Measurements from ENCODE around the gene ERP44. TPM values are rescaled to one million over a fixed set of nuclear protein-coding genes. Genes with fewer than 3 reads are reported as not detected.

ERP44 gene
- total and polyA plus RNA-seq, 3 donors from 2014 or later, result 14.6 to 18.3 (median 17.8) TPM

GRCh38 chr9:99931155-99931840, 167.5 kb downstream of the ERP44 start:
- TF ChIP-seq POLR2A (IDR thresholded peaks at IDR 0.05) (no peak), CTCF (IDR thresholded peaks at IDR 0.05) (no peak)
- H3K27me3 ChIP-seq, result no peaks in the 10 kb centered on the region
- no peak overlapping the region for H3K27ac ChIP-seq
- no peak overlapping the region for H3K4me3 ChIP-seq
- 92 to 98% methylated on average over 6 of the region's 6 CpGs for WGBS, 2 donors
- intact Hi-C loops (cut with DNase I; ENCODE audit: low total_unique reads), result no loop called here
- H3K4me1 ChIP-seq, result no peaks in the 10 kb centered on the region
- H3K36me3 ChIP-seq (ENCODE audit: low read depth, missing control alignments), result no peaks in the 10 kb centered on the region
- DNase-seq, result no peak
- no peaks in the 10 kb centered on the region for H3K9me3 ChIP-seq

GRCh38 chr9:99929652-99930051, 169.1 kb downstream of the ERP44 start:
- Histone ChIP-seq H3K36me3 (ENCODE audit: low read depth, missing control alignments) (no peaks in the 10 kb centered on the region), H3K27me3 (no peaks in the 10 kb centered on the region), H3K4me1 (no peaks in the 10 kb centered on the region), H3K27ac (no peak overlapping the region), H3K9me3 (no peaks in the 10 kb centered on the region), H3K4me3 (no peak overlapping the region)
- WGBS, 2 donors, result 85 to 94% methylated on average over 2 of the region's 2 CpGs
- DNase-seq, result no peak
- intact Hi-C loops (cut with DNase I; ENCODE audit: low total_unique reads), result no loop called here
- no peak for TF ChIP-seq CTCF (IDR thresholded peaks at IDR 0.05)
- no peak for TF ChIP-seq POLR2A (IDR thresholded peaks at IDR 0.05)

Small RNA genes within 50 kb of the gene (small RNA-seq; reads per million reads assigned to genes)
- gene RN7SL75P, result 0 reads per million in 2 donors

Other genes with a start within 250 kb of the ERP44 start
- 10 to 100 TPM; 38.8 to 60.6 TPM for gene STX17, start 192.3 kb downstream of the ERP44 start, total RNA-seq
- 24.2 TPM for gene STX17, start 192.3 kb downstream of the ERP44 start, polyA plus RNA-seq (ENCODE audit: insufficient read depth, low read depth, low replicate concordance)
- 10 to 100 TPM; 31.7 to 37.1 TPM for gene INVS, start 243 bp upstream of the ERP44 start, total RNA-seq
- 13.3 TPM for gene INVS, start 243 bp upstream of the ERP44 start, polyA plus RNA-seq (ENCODE audit: insufficient read depth, low read depth, low replicate concordance)